SU-DHL-6 (cell line): ENCODE results near the gene HSPA4.

Experiments used
- H2AFZ ChIP-seq: fragments of 200-600 bp; sonication (generic); 2 replicates; pipeline ENCODE4 v1.6.1; 2014; ENCODE audit warnings: low read depth, mild to moderate bottlenecking, moderate library complexity, mixed read lengths, antibody characterized with exemption, low read length; ENCODE audit not compliant: severe bottlenecking
- H3F3A ChIP-seq: fragments of 200-600 bp; shearing (Covaris generic); 2 replicates; pipeline ENCODE4 v1.6.0; 2016; ENCODE audit warnings: antibody characterized with exemption, mild to moderate bottlenecking; ENCODE audit not compliant: insufficient read depth
- H3K27ac ChIP-seq: fragments of 200-600 bp; sonication (generic); 2 replicates; pipeline ENCODE4 v1.5.1; 2016; ENCODE audit warnings: low read depth, mild to moderate bottlenecking, low read length, moderate library complexity, mixed read lengths
- H3K27me3 ChIP-seq: fragments of 200-600 bp; sonication (generic), shearing (Covaris generic); 2 replicates; pipeline ENCODE4 v1.6.0; 2014; ENCODE audit warnings: mild to moderate bottlenecking, low read length
- H3K36me3 ChIP-seq: fragments of 200-600 bp; sonication (generic); 2 replicates; pipeline ENCODE4 v1.6.1; 2014; ENCODE audit warnings: mild to moderate bottlenecking, low read length, mixed read lengths
- H3K4me2 ChIP-seq: fragments of 300-600, 200-600 bp; shearing (Covaris generic), sonication (generic); 2 replicates; pipeline ENCODE4 v1.6.0; 2014; ENCODE audit warnings: low read length, low read depth, mild to moderate bottlenecking; ENCODE audit not compliant: poor library complexity, severe bottlenecking
- H3K4me3 ChIP-seq: fragments of 200-600 bp; sonication (generic); 2 replicates; pipeline ENCODE4 v1.5.1; 2014; ENCODE audit warnings: antibody characterized with exemption, low read length, mild to moderate bottlenecking, mixed read lengths; ENCODE audit not compliant: insufficient read depth, poor library complexity, severe bottlenecking
- H3K79me2 ChIP-seq: fragments of 200-600 bp; sonication (generic); 2 replicates; pipeline ENCODE4 v1.6.1; 2014; ENCODE audit warnings: mild to moderate bottlenecking, low read length, moderate library complexity; ENCODE audit not compliant: insufficient read depth
- H3K9ac ChIP-seq: fragments of 200-600 bp; sonication (generic); 2 replicates; pipeline ENCODE4 v1.7.0; 2014; ENCODE audit warnings: mild to moderate bottlenecking, low read length
- H3K9me2 ChIP-seq: fragments of 200-600 bp; sonication (generic); replicated peaks from 2 replicates; pipeline ENCODE4 v1.6.1; 2014; ENCODE audit warnings: low read length; ENCODE audit not compliant: insufficient read depth
- H3K9me3 ChIP-seq: fragments of 200-600 bp; sonication (generic); 2 replicates; pipeline ENCODE4 v1.6.1; 2014; ENCODE audit warnings: low read length, mixed read lengths; ENCODE audit not compliant: insufficient read depth
- H4K20me1 ChIP-seq: fragments of 200-600 bp; sonication (generic); 2 replicates; pipeline ENCODE4 v1.6.1; 2014; ENCODE audit warnings: low read depth, mild to moderate bottlenecking, antibody characterized with exemption, low read length, moderate library complexity, mixed read lengths
- EZH2phosphoT487 ChIP-seq: fragments of 200-600 bp; sonication (generic), shearing (Covaris generic); conservative IDR thresholded peaks from 2 replicates; pipeline ENCODE4 v1.6.1; 2018; ENCODE audit warnings: mild to moderate bottlenecking, antibody characterized with exemption, low read length, moderate library complexity, mixed read lengths
- TF ChIP-seq, protein P1 (sequence below): fragments of 200-600 bp; sonication (generic); IDR thresholded peaks from one replicate; pipeline ENCODE4 v1.5.1; 2017; ENCODE audit warnings: antibody characterized with exemption, mild to moderate bottlenecking, low read length, moderate library complexity; ENCODE audit not compliant: insufficient read depth, poor library complexity, severe bottlenecking

HSPA4 gene

DNA sequence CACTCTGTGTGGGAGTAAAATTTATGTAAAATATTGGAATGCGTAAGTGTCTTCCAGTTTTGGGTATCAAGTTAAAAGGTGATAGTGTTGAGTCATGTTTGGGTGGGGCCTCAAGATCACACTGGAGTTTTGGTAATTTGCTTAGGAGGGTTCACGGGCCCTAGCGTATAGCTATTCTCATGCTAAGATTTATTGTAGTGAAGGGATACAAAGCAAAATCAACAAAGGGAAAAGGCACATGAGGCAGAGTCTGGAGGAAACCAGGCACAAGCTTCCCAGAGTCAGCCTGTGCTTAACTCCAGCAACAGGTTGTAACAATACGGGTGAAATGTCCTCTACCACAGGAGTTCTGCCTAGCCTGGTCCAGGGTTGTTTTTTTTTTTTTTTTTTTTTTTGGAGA is 20.2 kb downstream of the HSPA4 start:
- Histone ChIP-seq H3K27me3 (no peaks in the 10 kb centered on the region), H3K4me2 (no peak overlapping the region), H4K20me1 (no peaks in the 10 kb centered on the region; the same call in 1 of the 2 replicates), H3K4me3 (no peak overlapping the region), H3K9me3 (no peaks in the 10 kb centered on the region), H3K9me2 (no peaks in the 10 kb centered on the region), H3K27ac (no peak overlapping the region), H2AFZ (no peak overlapping the region), H3K36me3 (peaks cover 59% of the 10 kb centered on the region), H3K79me2 (peaks cover 35% of the 10 kb centered on the region), H3K9ac (no peak overlapping the region), H3F3A (peaks cover 6% of the 10 kb centered on the region; the same call in 1 of the 2 replicates)
- TF ChIP-seq, protein P1, sequence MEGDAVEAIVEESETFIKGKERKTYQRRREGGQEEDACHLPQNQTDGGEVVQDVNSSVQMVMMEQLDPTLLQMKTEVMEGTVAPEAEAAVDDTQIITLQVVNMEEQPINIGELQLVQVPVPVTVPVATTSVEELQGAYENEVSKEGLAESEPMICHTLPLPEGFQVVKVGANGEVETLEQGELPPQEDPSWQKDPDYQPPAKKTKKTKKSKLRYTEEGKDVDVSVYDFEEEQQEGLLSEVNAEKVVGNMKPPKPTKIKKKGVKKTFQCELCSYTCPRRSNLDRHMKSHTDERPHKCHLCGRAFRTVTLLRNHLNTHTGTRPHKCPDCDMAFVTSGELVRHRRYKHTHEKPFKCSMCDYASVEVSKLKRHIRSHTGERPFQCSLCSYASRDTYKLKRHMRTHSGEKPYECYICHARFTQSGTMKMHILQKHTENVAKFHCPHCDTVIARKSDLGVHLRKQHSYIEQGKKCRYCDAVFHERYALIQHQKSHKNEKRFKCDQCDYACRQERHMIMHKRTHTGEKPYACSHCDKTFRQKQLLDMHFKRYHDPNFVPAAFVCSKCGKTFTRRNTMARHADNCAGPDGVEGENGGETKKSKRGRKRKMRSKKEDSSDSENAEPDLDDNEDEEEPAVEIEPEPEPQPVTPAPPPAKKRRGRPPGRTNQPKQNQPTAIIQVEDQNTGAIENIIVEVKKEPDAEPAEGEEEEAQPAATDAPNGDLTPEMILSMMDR: no peak
- no peak for TF ChIP-seq EZH2phosphoT487

DNA sequence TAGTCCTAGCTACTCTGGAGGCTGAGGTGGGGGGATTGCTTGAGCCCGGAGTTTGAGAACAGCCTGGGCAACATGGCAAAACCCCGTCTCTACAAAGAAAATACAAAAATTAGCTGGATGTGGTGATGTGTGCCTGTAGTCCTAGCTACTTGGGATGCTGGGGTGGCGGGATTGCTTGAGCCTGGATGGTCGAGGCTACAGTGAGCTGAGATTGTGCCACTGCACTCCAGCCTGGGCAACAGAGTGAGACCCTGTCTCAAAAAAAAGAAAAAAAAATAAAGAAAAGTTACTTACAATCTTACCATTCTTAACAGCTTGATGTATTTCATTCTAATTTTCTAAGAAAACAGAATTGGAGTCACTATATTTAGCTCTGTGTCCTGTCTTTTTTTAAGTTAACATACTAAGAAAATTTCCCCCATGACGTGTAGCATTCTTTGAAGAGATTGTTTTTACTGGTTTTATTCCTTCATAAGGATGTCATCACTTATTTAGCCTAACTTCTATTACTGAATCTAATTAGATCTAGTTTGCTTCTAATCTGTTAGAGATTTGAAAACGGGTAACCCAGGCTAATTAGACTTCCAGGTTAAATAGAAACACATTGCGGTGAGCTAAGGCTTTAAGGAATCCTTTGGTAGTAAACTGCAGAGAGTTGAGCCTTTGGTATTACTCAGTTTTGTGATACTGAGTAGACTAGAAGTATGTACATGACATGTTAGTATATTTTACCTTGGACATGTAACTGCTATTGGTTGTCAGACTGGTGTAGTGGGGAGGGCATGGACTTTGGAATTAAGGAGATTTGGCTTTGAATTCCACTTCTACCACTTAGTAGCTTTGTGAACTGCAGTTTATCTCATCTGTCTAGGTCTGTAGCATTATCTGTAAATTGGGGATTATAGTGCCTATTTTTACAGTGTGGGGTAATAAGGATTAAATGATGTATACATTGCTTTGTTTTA is 24.0 kb downstream of the HSPA4 start:
- Histone ChIP-seq H2AFZ (no peak overlapping the region), H3K9ac (no peak overlapping the region), H4K20me1 (peaks cover 5% of the 10 kb centered on the region; the same call in 1 of the 2 replicates), H3K9me2 (no peaks in the 10 kb centered on the region), H3F3A (peaks cover 6% of the 10 kb centered on the region; the same call in 1 of the 2 replicates), H3K9me3 (no peaks in the 10 kb centered on the region), H3K4me3 (no peak overlapping the region), H3K27me3 (no peaks in the 10 kb centered on the region), H3K4me2 (no peak overlapping the region), H3K36me3 (peaks cover 50% of the 10 kb centered on the region), H3K79me2 (peaks cover 49% of the 10 kb centered on the region), H3K27ac (no peak overlapping the region)
- TF ChIP-seq EZH2phosphoT487: no peak
- TF ChIP-seq, protein P1: no peak

- no peak overlapping the region for H3K4me2 ChIP-seq
- H3K9me3 ChIP-seq: no peaks in the 10 kb centered on the region
- no peaks in the 10 kb centered on the region; the same call in 1 of the 2 replicates for H3F3A ChIP-seq
- no peak overlapping the region for H2AFZ ChIP-seq
- H3K4me3 ChIP-seq: no peak overlapping the region
- H3K27me3 ChIP-seq: no peaks in the 10 kb centered on the region
- peaks cover 59% of the 10 kb centered on the region for H3K79me2 ChIP-seq
- 0 out of 2 replicates have a peak, but pooled peaks cover 5% of the 10 kb centered on the region for H4K20me1 ChIP-seq
- H3K9me2 ChIP-seq: no peaks in the 10 kb centered on the region
- no peak overlapping the region for H3K27ac ChIP-seq
- TF ChIP-seq EZH2phosphoT487: no peak
- TF ChIP-seq, protein P1: no peak
- H3K36me3 ChIP-seq: peaks cover 37% of the 10 kb centered on the region
- H3K9ac ChIP-seq: no peak overlapping the region
These were observed 27.2 kb downstream of the HSPA4 start for GRCh38 chr5:133079048-133079447.
